ENCODE measurements around the gene DPP6. TPM values are rescaled to one million over a fixed set of nuclear protein-coding genes. Genes with fewer than 3 reads are reported as not detected.

Gene DPP6
- total and polyA plus RNA-seq, 7 donors, result 0.18 to 1.8 (median 0.57) TPM

GRCh38 chr7:154853727-154854095, 801.5 kb downstream of the DPP6 start:
- H3K4me3 ChIP-seq, result no peak overlapping the region
- DNase-seq (no peak), ATAC-seq (no peak)
- H3K9me3 ChIP-seq, result no peaks in the 10 kb centered on the region
- no peaks in the 10 kb centered on the region for H3K4me1 ChIP-seq
- TF ChIP-seq CTCF (IDR thresholded peaks at IDR 0.05), result no peak
- 84 to 90% (median 85%) methylated on average over 4 of the region's 4 CpGs for WGBS, 3 donors
- H3K27ac ChIP-seq, result no peak overlapping the region
- intact Hi-C loops (cut with DNase I), result loop anchor here in 1 of 2 donors (5.0 kb wide), 1 partner anchor 1674 kb away; no protein-coding TSS in a partner anchor
- no peaks in the 10 kb centered on the region for H3K27me3 ChIP-seq (ENCODE audit: insufficient read depth in 3 of 3, low read length in 2 of 3)
- H3K36me3 ChIP-seq (ENCODE audit: insufficient read depth in 1 of 2, low read depth in 1 of 2), result no peaks in the 10 kb centered on the region

GRCh38 chr7:154854836-154855235, 802.6 kb downstream of the DPP6 start:
- H3K27ac ChIP-seq, result no peak overlapping the region
- no peak overlapping the region for H3K4me3 ChIP-seq
- no peaks in the 10 kb centered on the region for H3K9me3 ChIP-seq
- no peak for ATAC-seq
- H3K4me1 ChIP-seq, result no peaks in the 10 kb centered on the region
- intact Hi-C loops (cut with DNase I), result loop anchor here in 1 of 2 donors (5.0 kb wide), 1 partner anchor 1672 kb away; no protein-coding TSS in a partner anchor
- no peak for TF ChIP-seq CTCF (IDR thresholded peaks at IDR 0.05)
- no peaks in the 10 kb centered on the region for H3K27me3 ChIP-seq (ENCODE audit: insufficient read depth in 3 of 3, low read length in 2 of 3)
- WGBS, 3 donors, result 82 to 85% (median 85%) methylated on average over 13 to 14 of the region's 14 CpGs
- H3K36me3 ChIP-seq (ENCODE audit: insufficient read depth in 1 of 2, low read depth in 1 of 2), result no peaks in the 10 kb centered on the region
- no peak for DNase-seq

GRCh38 chr7:154855366-154855765, 803.2 kb downstream of the DPP6 start:
- intact Hi-C loops (cut with DNase I), result no loop called here
- Histone ChIP-seq H3K9me3 (no peaks in the 10 kb centered on the region), H3K4me1 (no peaks in the 10 kb centered on the region), H3K36me3 (ENCODE audit: insufficient read depth in 1 of 2, low read depth in 1 of 2) (no peaks in the 10 kb centered on the region), H3K27ac (no peak overlapping the region), H3K4me3 (no peak overlapping the region), H3K27me3 (ENCODE audit: insufficient read depth in 3 of 3, low read length in 2 of 3) (no peaks in the 10 kb centered on the region)
- DNase-seq (no peak), ATAC-seq (no peak)
- TF ChIP-seq CTCF (IDR thresholded peaks at IDR 0.05), result no peak
- 80 to 81% (median 80%) methylated on average over 12 of the region's 12 CpGs for WGBS, 3 donors

- no peaks in the 10 kb centered on the region for H3K36me3 ChIP-seq (ENCODE audit: insufficient read depth in 1 of 2, low read depth in 1 of 2)
- no peaks in the 10 kb centered on the region for H3K27me3 ChIP-seq (ENCODE audit: insufficient read depth in 3 of 3, low read length in 2 of 3)
- ATAC-seq (no peak), DNase-seq (no peak)
- H3K27ac ChIP-seq, result no peak overlapping the region
- no peaks in the 10 kb centered on the region for H3K4me1 ChIP-seq
- no peaks in the 10 kb centered on the region for H3K9me3 ChIP-seq
- intact Hi-C loops (cut with DNase I), result no loop called here
- no peak overlapping the region for H3K4me3 ChIP-seq
- WGBS, 3 donors, result 52 to 57% (median 54%) methylated on average over 9 of the region's 9 CpGs
- no peak for TF ChIP-seq CTCF (IDR thresholded peaks at IDR 0.05)
Observed at GRCh38 chr7:154856733-154857132, 804.5 kb downstream of the DPP6 start.

- Histone ChIP-seq H3K27me3 (ENCODE audit: insufficient read depth in 3 of 3, low read length in 2 of 3) (no peaks in the 10 kb centered on the region), H3K4me3 (no peak overlapping the region), H3K4me1 (no peaks in the 10 kb centered on the region), H3K27ac (no peak overlapping the region), H3K9me3 (no peaks in the 10 kb centered on the region), H3K36me3 (ENCODE audit: insufficient read depth in 1 of 2, low read depth in 1 of 2) (no peaks in the 10 kb centered on the region)
- ATAC-seq (no peak), DNase-seq (no peak)
- no peak for TF ChIP-seq CTCF (IDR thresholded peaks at IDR 0.05)
- WGBS, 3 donors, result 76 to 82% (median 81%) methylated on average over 3 of the region's 3 CpGs
- intact Hi-C loops (cut with DNase I), result no loop called here
Observed at GRCh38 chr7:154857240-154857639, 805.0 kb downstream of the DPP6 start.
